Chondrocyte (in vitro differentiated cells): ENCODE data around the gene STAMBP. TPM values are rescaled to one million over a fixed set of nuclear protein-coding genes. Genes with fewer than 3 reads are reported as not detected.
A peak's percentile ranks its signal among the peaks of the same experiment; 100 is the strongest.

Experiments
- DNase-seq: peaks from one replicate; pipeline ENCODE4 v3.0.0; 2021; ENCODE audit warnings: mixed read lengths, low spot score
- H3K27ac Mint-ChIP-seq: one replicate; pipeline ENCODE4 v1.8.0; 2021; ENCODE audit warnings: mild to moderate bottlenecking, moderate library complexity, mixed read lengths; ENCODE audit not compliant: unreplicated experiment
- H3K27me3 Mint-ChIP-seq: 2 replicates; pipeline ENCODE4 v1.8.0; 2021; ENCODE audit warnings: low read depth, mixed read lengths
- H3K36me3 Mint-ChIP-seq: 2 replicates; pipeline ENCODE4 v1.8.0; 2021; ENCODE audit warnings: low read depth, mixed read lengths
- H3K4me1 Mint-ChIP-seq: 2 replicates; pipeline ENCODE4 v1.8.0; 2021; ENCODE audit warnings: low read depth, mild to moderate bottlenecking, mixed read lengths
- H3K4me3 Mint-ChIP-seq: one replicate; pipeline ENCODE4 v1.8.0; 2021; ENCODE audit warnings: mild to moderate bottlenecking, moderate library complexity, mixed read lengths; ENCODE audit not compliant: unreplicated experiment
- H3K9me3 Mint-ChIP-seq: 2 replicates; pipeline ENCODE4 v1.8.0; 2021; ENCODE audit warnings: low read depth, mixed read lengths
- CTCF ChIP-seq: fragments of 200-600 bp; sonication (generic); IDR thresholded peaks from 2 replicates; pipeline ENCODE4 v1.5.0; 2021; ENCODE audit warnings: antibody characterized with exemption, mild to moderate bottlenecking, moderate library complexity
- total RNA-seq: library from RNA; stranded (reverse); gene quantifications from 3 replicates; pipeline ENCODE4 v1.2.1, GENCODE V29; 2021

STAMBP gene
- total RNA-seq, 1 donor from 2014 or later = 32.1 TPM

DNA sequence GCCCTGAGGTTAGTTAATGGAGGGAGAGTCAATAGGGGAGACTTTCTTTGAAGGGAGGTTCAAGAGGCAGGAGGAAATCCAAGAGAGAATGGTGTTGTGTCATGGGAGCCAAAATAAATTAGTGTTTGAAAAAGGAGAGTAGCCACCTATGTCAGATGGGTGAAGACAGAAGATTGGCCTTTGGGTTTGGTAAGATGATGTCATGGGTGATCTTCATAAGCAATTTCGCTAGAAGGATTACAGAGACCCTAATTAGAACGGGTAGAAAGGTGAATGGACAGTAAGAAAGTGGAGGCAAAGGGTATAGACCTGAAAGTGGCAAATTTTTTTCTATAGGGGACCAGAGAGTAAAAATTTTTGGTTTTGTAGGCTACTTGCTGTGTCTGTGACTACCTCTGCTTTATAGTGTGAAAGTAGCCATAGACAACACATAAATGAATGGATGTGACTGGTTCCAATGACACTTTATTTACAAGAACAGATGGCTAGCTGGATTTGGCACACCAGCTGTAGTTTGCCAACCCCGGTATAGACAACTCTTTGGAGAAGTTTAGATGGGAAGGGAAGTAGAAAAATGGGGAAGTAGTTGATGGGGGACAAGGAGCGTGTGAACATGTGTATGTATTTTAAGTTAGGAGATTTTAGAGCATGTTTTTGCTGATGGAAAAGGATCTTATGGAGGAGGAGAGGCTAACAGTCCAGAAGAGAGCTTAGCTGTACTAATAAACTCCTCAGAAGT is 9.3 kb downstream of the STAMBP start:
- Mint-ChIP-seq H3K27me3 (no peaks in the 10 kb centered on the region), H3K4me3 (no peak overlapping the region), H3K36me3 (peaks cover 11% of the 10 kb centered on the region), H3K27ac (peak overlapping the region; percentile 23), H3K4me1 (peaks cover 28% of the 10 kb centered on the region), H3K9me3 (no peaks in the 10 kb centered on the region)
- no peak for DNase-seq
- TF ChIP-seq CTCF = no peak

DNA sequence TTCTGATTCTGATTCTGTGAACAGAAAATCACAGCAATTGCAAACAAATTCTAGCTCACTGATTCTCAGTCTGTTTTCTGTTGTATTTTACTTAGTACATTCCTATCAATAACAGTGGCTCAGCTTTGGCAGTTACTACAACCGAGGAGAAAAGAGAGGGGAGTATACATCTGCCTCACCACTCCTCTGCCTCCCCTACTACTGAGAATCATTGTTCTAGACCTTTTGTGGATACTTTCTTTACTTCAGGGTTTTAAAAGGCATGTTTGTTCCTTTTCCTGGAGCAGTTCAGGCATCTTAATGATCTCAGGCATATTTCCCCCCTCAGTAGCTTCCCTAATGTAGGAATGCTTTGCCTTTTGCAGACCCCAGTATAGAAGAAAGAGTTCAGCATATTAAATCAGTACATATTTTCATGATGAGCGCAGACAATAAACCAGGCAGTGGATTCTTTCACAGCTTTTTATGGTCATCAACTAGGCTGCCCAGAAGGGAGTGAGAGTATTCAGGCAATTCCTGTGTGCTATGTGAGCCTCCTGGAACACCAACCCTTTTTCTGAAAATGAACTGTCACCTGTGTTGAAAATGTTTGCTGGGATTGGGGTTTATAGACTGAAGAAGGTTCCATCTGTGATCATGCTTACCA is 10.3 kb downstream of the STAMBP start:
- TF ChIP-seq CTCF = no peak
- peaks cover 28% of the 10 kb centered on the region for H3K4me1 Mint-ChIP-seq
- peak overlapping the region; percentile 23 for H3K27ac Mint-ChIP-seq
- peaks cover 11% of the 10 kb centered on the region for H3K36me3 Mint-ChIP-seq
- no peaks in the 10 kb centered on the region for H3K9me3 Mint-ChIP-seq
- no peak overlapping the region for H3K4me3 Mint-ChIP-seq
- no peak for DNase-seq
- no peaks in the 10 kb centered on the region for H3K27me3 Mint-ChIP-seq

DNA sequence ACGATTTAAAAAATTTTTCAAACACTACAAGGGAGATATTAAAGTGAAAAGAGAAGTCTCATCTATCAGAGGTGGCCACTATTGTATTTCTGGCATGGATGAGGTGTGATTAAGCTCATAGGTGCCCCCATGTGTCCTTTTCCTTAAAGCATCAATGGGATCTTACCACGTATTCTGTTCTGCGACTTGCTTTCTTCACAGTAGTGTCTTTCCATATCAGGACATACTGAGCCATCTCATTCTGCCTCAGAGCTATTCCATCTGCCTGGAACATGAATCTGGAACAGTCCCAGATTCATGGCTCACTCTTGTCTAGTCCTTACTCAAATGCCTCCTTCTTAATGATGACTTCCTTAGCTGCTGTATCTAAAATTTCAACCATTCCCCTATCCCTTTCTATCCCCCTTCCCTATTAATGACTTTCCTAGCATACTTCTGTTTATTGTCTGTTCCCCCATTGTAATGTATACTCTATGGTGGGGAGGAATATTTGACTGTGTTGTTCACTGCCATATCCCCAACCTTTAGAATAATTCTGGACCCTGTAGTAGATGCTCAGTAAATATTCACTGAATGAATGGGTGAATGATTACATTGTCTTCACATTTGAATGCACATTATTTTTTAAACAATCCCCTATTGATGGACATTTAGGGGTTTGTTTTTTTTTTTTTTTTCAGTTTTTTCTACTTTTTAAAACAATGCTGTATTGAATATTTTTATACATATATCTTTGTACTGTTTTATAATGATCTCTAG is 11.1 kb downstream of the STAMBP start:
- Mint-ChIP-seq H3K4me3 (no peak overlapping the region), H3K27ac (peak overlapping the region; percentile 5), H3K27me3 (no peaks in the 10 kb centered on the region), H3K9me3 (no peaks in the 10 kb centered on the region), H3K4me1 (peaks cover 28% of the 10 kb centered on the region), H3K36me3 (peaks cover 12% of the 10 kb centered on the region)
- no peak for DNase-seq
- TF ChIP-seq CTCF = peak; percentile 9

DNA sequence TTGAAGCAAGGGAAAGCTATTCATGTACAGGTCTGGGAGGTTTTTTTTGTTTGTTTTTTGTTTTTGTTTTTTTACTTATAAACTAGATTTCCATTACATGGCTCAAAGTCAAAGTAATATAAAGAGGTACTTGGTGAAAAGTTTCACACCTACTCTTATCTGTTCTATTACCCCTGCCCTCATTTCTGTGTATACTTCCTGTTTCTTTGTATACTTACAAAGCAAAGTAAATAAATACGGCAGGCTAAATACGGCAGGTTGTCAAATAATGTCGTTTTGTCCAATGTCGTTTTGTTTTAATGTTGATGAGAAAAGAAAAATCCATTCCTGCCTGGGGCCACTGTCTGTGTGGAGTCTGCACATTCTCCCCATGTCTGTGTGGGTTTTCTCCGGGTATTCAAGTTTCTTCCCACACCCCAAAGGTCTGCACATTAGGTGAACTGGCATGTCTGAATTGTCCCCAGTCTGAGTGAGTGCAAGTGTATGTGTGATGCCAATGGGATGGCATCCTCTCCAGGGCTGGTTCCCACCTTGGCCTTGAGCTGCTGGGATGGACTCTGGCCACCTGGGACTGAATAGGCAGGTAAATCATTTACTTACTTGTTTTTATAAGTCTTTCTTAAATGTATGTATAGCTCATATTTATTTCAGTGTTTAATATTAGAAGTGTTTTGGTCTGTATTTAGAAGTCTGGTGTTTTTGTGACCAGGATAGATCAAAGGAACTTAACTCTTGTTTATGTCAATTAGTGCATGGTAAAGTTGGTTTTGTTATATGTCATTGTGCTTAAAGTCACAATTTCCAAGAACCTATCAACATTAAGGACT is 13.4 kb downstream of the STAMBP start:
- peak overlapping the region; percentile 6 for H3K27ac Mint-ChIP-seq
- TF ChIP-seq CTCF = no peak
- no peaks in the 10 kb centered on the region for H3K9me3 Mint-ChIP-seq
- H3K4me3 Mint-ChIP-seq = no peak overlapping the region
- H3K36me3 Mint-ChIP-seq = peaks cover 18% of the 10 kb centered on the region
- H3K4me1 Mint-ChIP-seq = peaks cover 26% of the 10 kb centered on the region
- no peaks in the 10 kb centered on the region for H3K27me3 Mint-ChIP-seq
- DNase-seq = no peak

DNA sequence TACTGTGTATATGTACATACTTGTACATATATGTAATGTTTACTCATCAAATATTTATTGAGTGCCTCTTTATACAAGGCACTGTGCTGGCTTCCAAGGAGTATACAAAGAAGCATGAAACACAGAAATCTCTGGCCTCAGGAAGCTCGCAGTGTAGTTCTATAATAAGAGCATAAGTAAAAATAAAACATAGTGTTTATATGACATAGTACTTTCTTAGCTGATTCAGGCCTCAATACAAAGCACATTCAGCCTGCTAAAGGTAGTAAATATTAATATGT is 13.9 kb downstream of the STAMBP start:
- H3K27me3 Mint-ChIP-seq = no peaks in the 10 kb centered on the region
- no peak overlapping the region for H3K27ac Mint-ChIP-seq
- no peak for DNase-seq
- H3K9me3 Mint-ChIP-seq = no peaks in the 10 kb centered on the region
- no peak for TF ChIP-seq CTCF
- peaks cover 26% of the 10 kb centered on the region for H3K4me1 Mint-ChIP-seq
- peaks cover 20% of the 10 kb centered on the region for H3K36me3 Mint-ChIP-seq
- no peak overlapping the region for H3K4me3 Mint-ChIP-seq
